ENCODE data around the gene NEK1.
A peak's percentile ranks its signal among the peaks of the same experiment; 100 is the strongest.

The NEK1 gene

GRCh38 chr4:169446824-169447223 lies 165.6 kb downstream of the NEK1 start:
- no peak for TF ChIP-seq CTCF (IDR thresholded peaks at IDR 0.05; ENCODE audit: extremely low read depth, missing control alignments)
- DNase-seq (ENCODE audit: low spot score), result no peak

GRCh38 chr4:169443748-169444147 lies 168.6 kb downstream of the NEK1 start:
- TF ChIP-seq CTCF (IDR thresholded peaks at IDR 0.05; ENCODE audit: extremely low read depth, missing control alignments), result no peak
- no peak for DNase-seq (ENCODE audit: low spot score)

- DNase-seq (ENCODE audit: low spot score), result no peak
- TF ChIP-seq CTCF (IDR thresholded peaks at IDR 0.05; ENCODE audit: extremely low read depth, missing control alignments), result no peak
These were observed 171.9 kb downstream of the NEK1 start for GRCh38 chr4:169440446-169440845.

- TF ChIP-seq CTCF (IDR thresholded peaks at IDR 0.05; ENCODE audit: extremely low read depth, missing control alignments), result no peak
- no peak for DNase-seq (ENCODE audit: low spot score)
These were observed 173.1 kb downstream of the NEK1 start for GRCh38 chr4:169439244-169439643.

- peak; percentile 41 for DNase-seq (ENCODE audit: low spot score)
- no peak for TF ChIP-seq CTCF (IDR thresholded peaks at IDR 0.05; ENCODE audit: extremely low read depth, missing control alignments)
These were observed 174.3 kb downstream of the NEK1 start for GRCh38 chr4:169438057-169438480.

GRCh38 chr4:169437299-169438047 lies 174.9 kb downstream of the NEK1 start:
- TF ChIP-seq CTCF (IDR thresholded peaks at IDR 0.05; ENCODE audit: extremely low read depth, missing control alignments), result no peak
- peak; percentile 55 for DNase-seq (ENCODE audit: low spot score)

GRCh38 chr4:169436734-169437133 lies 175.6 kb downstream of the NEK1 start:
- TF ChIP-seq CTCF (IDR thresholded peaks at IDR 0.05; ENCODE audit: extremely low read depth, missing control alignments), result no peak
- DNase-seq (ENCODE audit: low spot score), result no peak
